ENCODE measurements around the gene UBE2H.
"Not testable (repeated sequence)": the region's sequence is repeated elsewhere in the genome, so short reads cannot be mapped to it uniquely, and the experiment has no call there.

The UBE2H gene

DNA sequence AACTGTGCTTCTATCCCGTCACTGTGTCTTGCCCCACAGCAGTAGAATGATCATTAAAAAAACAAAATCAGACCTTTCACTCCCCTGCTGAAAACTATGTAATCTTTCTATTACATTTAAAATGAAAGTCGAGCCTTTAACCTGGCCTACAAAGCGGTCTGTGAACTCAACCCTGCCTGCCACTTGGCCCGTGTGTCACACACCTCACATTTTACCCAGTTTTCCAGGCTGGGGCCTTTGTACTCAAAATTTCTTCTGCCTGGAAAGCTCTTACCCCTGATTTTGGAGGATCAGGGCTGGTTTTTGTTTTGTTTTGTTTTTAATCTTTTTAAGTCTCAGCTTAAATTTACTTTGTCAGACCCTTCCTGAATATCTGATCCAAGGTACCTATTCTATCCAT is 82.1 kb downstream of the UBE2H start:
- no peak for FAIRE-seq

DNA sequence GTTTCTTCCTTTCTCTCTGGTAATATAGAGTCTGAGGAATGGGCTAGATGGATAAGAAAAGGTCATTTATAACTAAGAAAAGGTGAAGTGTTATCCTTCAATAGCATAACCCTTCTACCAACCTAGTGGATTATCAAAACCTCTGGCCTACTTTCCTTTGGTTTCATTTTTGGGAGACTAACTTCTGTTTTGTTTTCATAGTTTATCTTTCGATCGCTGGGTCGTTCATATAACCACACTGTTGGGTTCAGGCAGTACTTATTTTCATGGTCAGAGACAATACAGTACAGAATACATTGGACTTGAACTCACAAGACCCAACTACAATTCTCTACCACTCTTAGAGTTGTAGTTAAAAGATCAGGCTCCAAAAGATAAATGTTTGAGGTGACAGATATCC is 86.5 kb downstream of the UBE2H start:
- FAIRE-seq: no peak

DNA sequence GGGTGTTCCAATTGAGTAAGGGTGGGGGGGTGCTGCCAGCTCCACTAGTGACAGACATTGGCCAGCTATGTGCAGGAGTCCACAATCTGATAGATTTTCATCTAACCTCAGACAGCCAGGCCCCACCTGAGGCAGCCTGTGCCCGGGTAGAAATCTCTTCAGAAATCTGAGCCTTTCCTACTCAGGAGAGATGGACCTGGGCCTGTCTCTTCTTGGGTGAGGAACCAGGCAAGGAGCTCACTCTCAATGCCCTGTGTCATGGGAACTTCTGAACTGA is 86.9 kb downstream of the UBE2H start:
- no peak for FAIRE-seq

DNA sequence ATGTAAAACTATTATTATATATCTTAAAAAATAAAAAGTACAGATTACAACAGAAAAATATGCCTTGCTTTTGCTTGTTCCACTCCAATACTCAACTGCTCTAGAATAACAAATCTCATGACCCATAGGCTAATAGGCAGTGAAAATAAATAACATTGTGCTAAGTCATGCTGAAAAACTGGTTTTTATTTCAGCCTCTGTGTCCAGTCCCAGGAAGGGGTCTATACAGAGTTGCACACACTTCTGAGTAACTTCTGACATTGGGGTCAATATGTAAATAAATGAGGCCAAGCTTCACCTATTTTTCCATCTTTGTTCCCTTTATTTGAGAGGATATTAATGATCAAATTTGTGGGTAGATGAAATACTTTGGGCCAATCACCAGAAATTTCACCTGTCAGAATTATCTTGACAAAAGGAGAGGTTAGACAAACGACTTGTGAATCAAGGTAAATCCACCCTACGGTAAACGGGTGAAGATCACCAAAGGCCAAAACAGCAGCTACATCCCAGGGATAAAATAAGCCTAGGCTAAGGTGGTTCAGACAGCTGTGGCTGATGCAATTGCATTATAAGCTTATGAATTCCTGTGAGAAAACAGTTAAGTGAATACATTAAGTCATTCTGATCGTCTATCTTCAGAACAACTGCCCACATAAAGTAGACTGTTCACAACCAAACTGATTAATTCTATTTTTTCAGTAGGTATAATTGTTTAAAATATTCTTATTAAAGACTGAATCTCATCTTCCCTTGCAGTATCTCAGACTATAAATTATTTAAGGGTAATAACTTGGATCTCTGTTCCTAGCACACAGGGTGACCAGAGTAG is 87.5 kb downstream of the UBE2H start:
- no peak for FAIRE-seq

DNA sequence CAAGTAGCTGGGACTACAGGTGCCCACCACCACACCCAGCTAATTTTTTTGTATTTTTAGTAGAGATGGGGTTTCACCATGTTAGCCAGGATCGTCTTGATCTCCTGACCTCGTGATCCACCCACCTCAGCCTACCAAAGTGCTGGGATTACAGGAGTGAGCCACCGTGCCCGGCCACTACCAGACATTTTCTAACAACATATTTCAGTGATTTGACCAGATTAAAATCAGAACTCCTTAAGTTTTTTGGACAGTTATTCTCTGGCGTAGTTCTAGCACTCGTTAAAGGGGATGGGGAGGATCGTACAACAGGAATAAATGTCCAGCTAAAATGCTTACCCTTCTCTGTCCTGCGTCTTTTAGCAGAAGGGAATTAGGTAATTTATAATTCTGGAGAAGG is 88.1 kb downstream of the UBE2H start:
- FAIRE-seq: not testable (repeated sequence)

DNA sequence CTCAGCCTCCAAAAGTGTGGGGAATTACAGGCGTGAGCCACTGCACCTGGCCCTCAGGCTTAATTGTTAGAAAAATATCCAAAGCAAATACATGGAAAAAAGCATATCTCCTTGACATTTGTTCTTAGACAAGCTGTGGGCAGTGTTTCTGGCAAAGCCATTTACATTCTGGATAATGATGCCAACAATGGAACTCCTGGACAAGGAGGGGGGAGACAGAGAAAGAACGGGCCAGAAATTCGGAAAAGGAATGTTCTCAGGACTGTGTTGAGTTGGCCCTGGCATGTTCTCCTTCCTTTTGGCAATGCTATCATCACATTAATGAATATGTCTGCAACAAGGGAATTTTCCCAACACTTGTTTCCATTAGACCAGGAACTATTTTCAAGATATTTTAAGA is 88.7 kb downstream of the UBE2H start:
- no peak for FAIRE-seq

DNA sequence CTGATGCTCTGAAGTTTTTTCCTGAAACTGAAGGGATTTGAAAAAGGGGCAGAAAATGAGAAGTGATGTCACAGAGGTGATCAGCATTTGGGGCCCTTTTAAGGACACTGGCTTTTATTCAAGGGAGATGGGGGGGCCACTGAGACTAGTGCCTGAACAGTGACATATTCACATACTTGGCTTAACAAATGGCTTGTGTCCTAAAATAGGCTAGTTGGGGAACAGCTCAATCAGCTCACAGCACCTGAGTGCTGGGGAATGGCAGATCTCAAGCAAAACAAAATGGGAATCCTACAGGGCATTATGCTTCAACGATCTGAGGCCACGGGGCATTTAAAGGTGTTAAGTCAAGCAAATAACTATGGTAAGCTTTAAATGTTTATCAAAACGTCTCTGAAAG is 90.1 kb downstream of the UBE2H start:
- no peak for FAIRE-seq

DNA sequence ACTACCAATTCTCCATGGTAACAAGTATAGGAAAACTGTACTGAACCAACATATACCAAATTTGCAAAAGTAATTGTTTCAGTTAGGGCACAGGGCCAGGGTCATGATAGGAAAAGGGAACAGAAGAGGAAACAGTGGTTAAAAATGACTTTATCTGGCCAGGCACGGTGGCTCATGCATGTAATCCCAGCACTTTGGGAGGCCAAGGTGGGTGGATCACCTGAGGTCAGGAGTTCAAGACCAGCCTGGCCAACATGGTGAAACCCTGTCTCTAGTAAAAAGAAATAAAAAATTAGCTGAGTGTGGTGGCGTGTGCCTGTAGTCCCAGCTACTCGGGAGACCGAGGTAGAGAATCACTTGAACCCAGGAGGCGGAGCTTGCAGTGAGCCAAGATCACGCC is 92.0 kb downstream of the UBE2H start:
- not testable (repeated sequence) for FAIRE-seq

DNA sequence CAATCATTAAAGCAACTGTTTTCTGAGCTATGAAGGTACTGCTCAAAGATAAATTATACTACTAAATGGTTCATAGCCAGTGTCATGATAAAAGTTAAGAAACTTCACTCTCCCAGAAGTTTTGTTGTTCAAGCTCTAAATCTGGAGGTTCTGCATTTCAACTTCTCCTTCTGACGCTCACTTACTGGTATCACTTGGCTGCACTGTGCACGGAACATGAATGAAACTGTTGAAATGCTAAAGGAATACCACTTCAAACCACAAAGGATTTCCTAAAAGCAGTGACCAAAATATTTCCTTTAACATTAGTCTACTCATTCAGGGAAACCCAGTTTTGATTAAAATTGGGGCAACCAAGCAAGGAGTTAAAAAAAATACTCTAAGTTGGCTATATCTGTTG is 93.6 kb downstream of the UBE2H start:
- no peak for FAIRE-seq

DNA sequence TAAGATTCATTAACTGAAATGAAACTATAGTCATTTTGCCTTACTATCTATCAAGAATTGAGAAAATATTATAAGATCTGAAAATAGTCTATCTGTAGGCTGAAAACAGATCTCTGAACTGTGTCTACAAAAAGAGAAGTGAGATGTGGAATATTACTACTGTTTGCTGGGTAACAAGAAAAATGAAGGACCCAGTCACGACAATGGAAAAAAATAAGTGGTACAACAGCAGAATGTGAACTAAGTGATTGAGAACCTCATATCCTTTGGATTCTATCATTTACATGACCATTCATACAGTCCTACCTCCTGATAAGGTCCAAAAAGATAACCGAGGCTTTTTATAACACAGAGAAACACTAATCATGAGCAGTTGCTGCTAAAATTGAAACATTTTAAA is 94.3 kb downstream of the UBE2H start:
- no peak for FAIRE-seq

DNA sequence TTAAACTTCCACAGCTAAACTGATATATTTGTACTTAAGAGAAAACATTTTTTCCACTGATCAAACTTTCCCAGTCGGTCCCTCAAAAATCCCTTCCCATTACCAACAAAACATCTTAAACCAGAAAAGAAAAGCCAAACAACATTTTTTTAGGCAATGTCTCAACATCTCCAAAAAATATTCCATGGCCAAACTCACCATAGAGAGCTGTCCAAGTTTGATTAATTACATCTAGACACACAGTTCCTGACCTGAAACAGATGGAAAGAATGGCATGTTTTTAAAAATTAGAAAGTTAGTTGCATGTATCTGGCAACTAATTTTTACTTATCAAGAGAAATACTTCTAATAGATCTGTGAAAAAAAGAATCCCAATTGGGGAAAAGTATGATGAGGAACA is 95.4 kb downstream of the UBE2H start:
- no peak for FAIRE-seq

DNA sequence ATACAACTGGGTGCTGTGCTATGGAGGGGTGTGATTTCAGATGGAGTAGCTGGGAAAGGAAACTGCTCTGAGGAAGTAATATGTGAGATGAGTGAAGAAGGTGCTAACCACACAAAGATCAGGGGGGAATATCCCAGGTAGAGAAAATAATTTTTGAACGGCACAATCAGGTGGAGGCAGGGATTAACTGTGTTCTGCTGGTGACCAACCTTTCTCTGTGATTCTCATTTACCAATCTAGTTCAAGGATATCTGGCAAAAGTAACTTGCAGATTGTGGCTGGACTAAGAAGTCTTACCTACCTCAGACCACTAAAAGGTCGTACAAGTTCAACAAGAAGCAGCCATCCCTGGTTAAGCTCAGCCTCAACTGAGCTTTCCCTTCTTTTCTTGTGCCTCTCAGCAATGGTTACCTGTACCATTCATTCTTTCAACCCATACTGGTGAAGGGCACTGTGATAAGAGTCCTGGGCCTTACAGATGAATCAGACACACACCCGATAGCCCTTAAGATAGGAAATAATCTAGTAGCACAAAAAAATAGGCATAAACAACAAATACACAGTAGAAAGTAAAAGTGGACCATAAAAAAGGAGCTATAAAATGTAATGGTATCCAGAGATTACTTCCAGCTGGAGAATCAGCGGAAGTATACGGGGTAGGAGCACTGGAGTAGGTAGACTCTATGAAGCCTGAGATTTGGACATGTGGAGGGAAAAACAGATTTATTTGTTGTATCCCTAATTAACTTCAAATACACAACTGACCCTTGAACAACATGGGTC is 96.6 kb downstream of the UBE2H start:
- no peak for FAIRE-seq

DNA sequence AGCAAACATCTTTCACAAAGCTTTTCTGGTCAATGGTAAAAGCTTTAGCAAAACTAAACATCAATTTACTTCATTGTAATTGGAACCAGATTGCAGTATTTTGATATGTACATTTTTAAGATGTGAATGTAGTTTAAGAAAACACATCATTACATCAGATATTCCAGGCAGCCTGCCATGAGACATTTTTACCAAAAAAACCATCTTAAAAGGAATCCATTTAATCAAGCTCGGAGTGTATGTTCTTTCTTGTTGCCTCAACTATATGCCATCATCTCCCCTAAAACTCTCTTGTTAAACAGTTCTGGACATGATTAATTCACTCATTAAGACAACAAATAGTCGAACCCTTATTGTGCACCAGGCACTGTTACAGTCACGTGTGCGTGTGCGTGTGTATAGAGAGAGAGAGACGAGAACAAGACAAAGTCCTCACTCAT is 97.5 kb downstream of the UBE2H start:
- FAIRE-seq: no peak

DNA sequence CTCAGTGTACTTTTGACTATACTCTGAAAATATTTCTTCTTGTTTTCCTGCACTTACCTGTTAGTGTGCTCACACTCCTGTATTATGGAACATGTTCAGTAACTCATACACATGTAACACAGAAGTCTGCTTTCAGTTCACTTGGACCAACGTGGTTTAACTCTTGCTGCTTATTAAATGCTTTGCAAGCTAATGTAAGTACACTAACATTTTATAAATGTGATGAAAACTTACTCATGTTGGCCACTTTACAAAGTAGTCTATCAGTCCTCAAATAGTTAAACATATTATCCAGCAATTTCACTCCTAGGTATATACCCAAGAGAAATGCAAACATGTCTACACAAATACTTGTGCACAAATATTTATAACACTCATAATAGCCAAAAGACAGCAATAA is 98.4 kb downstream of the UBE2H start:
- FAIRE-seq: no peak

DNA sequence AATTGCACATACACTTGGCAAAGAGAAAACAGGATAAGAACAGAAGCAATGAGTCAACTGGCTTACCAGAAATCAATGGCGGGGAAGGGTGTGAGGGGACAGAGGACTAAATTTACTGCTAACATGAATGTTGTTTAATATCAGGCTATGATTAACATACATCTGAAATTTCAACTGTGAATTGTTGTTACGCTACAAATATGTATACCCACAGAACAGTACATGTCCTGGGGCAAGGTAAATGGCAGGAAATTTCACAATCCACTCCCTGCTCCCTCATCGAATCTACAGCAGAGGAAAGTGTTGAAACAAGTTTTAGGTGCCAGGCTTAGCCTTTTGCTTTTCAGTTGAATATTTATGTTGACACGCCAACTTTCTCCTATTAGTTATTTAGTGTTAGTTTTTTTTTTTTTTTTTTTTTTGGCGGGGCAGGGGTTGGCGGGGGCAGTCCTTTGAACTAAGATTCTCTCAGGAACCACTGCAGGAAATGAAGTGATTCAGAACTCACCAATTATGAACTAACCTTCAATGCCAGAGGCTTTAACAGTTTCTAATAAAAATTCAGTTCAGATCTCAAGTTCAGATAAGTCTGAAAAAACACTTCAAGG is 99.0 kb downstream of the UBE2H start:
- FAIRE-seq: no peak

DNA sequence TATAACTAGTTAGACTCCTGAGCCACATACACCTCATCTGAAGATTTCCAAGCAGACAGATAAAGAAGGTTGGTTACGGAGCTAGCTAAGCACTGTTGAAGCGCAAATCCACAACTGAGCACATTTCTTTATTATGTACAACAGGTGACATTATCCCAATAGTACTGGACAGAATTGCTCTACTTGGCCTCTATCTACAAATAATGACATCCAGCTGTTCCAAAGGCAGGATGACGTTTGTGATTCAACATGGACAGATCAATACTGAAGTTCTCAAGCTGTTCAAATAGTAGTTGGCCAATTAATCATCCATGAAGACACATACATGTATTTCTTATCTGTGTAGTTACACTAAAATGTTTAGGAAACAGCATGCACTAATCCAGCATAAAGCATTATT is 101.0 kb downstream of the UBE2H start:
- no peak for FAIRE-seq

DNA sequence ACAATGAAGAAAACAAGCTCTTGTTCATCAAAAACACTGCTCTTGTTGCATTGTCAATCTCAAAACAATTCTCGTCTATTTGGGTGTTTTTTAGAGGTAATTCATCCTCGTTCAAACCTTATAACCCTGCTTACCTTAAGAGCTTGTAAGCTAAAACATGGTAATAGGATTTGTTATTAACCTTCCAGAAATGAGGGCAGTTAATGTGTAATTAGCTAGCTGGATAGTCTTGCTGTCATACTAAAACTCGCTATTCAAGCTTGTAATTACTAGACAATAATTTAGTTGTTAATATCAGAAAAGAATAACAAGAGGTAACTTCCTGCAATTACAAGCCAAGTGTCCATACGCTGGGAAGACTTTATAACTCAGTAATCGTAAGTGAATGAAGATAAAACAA is 101.6 kb downstream of the UBE2H start:
- FAIRE-seq: no peak

DNA sequence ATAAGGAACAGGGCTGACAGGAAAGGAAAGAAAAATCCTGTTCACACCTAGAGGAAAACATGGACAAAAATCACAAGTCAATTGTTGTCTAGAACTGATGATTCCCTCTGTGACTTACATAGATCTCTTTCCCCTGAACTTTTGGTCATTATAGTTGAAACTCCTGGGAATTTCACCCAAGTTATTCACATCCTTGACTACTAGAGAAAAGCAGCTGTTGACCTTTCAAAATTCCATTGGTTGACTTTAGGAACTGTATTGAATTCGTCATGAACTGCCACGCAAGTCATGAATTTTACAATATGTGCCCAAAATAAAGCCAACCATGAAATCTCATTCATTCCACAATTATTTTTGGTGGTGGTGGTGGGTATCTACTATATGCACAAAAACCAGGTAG is 104.3 kb downstream of the UBE2H start:
- FAIRE-seq: no peak

DNA sequence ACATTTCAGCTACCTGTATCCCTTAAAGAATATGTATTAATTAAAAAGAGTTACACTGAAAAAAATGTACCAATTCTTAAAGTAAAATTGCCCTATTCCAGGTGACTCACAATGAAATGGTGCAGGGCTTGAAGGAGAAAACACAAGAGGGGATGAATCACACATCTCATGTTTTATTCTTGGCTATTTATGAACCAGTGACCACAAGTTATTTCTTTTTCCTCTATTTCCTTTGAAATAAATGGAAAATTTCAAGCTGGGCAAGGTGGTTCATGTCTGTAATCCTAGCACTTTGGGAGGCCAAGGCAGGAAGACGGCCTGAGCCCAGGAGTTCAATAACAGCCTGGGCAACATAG is 106.8 kb downstream of the UBE2H start:
- no peak for FAIRE-seq

DNA sequence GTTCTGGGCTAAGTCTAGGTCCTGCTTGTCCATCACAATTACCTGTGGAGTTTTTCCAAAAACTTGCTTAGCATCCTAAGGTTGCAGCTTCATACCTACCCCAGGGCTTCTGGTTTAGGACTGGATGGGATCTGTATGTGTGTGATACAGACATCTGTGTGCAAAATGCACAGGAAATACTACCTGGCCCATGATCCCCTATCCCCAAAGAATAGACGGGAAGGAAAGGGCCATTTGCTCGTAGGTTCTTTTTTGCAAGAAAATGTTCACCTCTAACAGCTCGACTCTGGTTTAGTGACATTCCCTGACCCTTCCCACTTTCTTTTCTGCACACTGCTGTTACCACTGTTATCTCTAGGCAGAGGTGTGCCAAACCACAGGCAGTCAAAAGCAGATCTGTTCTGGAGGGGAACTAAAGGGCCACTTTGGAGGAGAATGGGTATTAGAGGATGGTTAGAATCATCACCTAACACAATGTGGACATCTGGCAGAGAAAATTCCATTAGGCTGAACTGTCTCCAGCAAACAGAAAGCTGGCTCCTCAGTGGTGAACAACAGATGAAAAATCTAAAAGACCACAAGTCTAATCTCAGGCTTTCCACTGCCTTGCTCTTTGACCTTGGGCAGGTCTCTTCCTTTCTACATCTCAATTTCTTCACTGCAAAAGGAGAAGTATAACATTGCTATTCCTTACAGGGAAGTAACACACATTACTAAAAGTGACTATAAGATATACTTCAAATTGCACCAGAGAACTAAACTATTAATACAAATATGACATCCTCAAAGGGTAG is 107.4 kb downstream of the UBE2H start:
- FAIRE-seq: no peak

DNA sequence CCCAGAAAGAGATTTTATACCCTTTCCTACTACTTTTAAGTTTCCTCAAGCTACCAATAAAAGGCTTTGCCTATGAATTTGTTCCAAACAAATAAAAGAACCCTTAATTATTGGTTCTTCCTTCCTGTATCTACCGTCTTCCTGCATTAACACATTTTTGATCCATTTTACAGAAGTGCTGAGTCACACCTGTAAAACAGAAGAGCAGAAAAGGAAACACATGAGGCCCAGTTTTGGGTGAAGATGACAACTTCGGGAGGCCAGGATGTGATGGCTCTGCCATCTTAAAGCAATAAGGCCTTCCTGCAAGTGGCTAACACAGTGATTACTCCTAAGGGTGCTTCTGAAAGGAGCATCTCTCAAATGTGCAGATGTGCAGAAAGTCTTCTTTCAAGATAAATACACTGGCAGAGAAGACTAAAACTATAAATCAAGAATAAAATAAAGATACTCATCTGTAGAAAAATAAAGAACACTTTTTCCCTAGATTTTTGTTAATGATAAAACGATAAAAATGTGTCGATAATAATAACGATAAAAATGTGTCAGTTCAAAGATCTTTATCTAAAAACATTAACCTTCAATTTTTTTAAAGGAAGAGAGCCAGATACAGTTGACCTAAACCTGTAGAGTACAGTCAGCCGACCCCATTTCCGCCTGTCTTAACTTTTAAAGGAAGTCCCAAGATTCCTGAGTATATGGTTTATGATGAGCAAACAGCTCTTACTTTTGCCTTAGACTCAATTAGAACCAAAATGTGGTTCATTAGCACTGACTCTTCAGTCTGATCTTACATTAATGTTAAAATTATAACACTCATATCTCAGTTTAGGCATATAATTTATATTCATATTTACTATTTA is 108.6 kb downstream of the UBE2H start:
- FAIRE-seq: no peak

DNA sequence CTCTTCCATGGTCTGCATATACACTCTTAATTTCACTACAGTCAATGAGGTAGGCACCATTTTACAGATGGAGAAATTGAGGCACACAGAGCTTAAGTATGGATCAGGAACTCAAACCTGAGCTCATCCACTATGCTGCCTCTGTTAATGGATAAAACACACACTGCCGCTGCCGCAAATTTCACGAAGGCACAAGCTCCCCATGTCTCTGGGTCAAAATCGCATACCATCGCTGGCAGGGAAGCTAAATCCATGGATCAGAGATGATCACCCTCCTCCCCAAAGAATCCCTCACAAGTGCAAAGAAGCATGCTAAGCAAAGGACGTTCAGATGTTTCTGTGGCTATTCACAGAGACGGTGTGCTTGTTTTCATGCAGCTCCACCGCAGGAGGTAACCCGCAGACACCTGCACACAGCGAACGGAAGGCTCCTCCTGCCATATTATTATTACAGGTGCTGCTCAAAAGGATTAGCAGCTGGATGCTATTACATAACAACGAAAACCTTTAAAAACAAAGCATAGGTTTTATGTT is 109.3 kb downstream of the UBE2H start:
- FAIRE-seq: no peak

Measured in endometrium (tissue), 2 donors.